HepG2 (cell line): ENCODE results near the gene KRT79.

Experiments
- ATF6 ChIP-seq: sonication (generic); formaldehyde crosslinking; conservative IDR thresholded peaks from 2 replicates; pipeline ENCODE4 v1.4.0; 2020; ENCODE audit warnings: missing genetic modification reagents
- JUND ChIP-seq: sonication (generic); formaldehyde crosslinking; IDR thresholded peaks from 2 replicates; pipeline ENCODE4 v1.8.0; 2022; ENCODE audit warnings: mild to moderate bottlenecking, missing genetic modification reagents
- LBX2 ChIP-seq: sonication (generic); formaldehyde crosslinking; IDR thresholded peaks from 2 replicates; pipeline ENCODE4 v1.5.0; 2020; ENCODE audit warnings: missing genetic modification reagents, mild to moderate bottlenecking, borderline replicate concordance
- NCOA2 ChIP-seq: sonication (generic); formaldehyde crosslinking; IDR thresholded peaks from 2 replicates; pipeline ENCODE4 v1.8.0; 2022; ENCODE audit warnings: inconsistent platforms
- NFE2L2 ChIP-seq: fragments of 150-350 bp; IDR thresholded peaks from 2 replicates; pipeline ENCODE4 v1.6.1; 2014; ENCODE audit warnings: low read length
- SMYD3 ChIP-seq: sonication (generic); formaldehyde crosslinking; IDR thresholded peaks from 2 replicates; pipeline ENCODE4 v1.8.1; 2023; ENCODE audit warnings: mild to moderate bottlenecking, missing genetic modification reagents
- ZBTB21 ChIP-seq: sonication (generic); formaldehyde crosslinking; IDR thresholded peaks from 2 replicates; pipeline ENCODE4 v1.4.0; 2020; ENCODE audit warnings: missing genetic modification reagents
- ZNF350 ChIP-seq: sonication (generic); formaldehyde crosslinking; IDR thresholded peaks from 2 replicates; pipeline ENCODE4 v1.4.0; 2020; ENCODE audit warnings: mild to moderate bottlenecking, low read depth, missing genetic modification reagents, borderline replicate concordance
- ZNF570 ChIP-seq: sonication (generic); formaldehyde crosslinking; IDR thresholded peaks from 2 replicates; pipeline ENCODE4 v1.4.0; 2020; ENCODE audit warnings: mild to moderate bottlenecking, missing genetic modification reagents, borderline replicate concordance
- ZNF747 ChIP-seq: sonication (generic); formaldehyde crosslinking; IDR thresholded peaks from 2 replicates; pipeline ENCODE4 v1.8.1; 2023; ENCODE audit warnings: missing genetic modification reagents, mild to moderate bottlenecking, borderline replicate concordance
- ZNF878 ChIP-seq: sonication (generic); formaldehyde crosslinking; IDR thresholded peaks from 2 replicates; pipeline ENCODE4 v1.8.1; 2023; ENCODE audit warnings: mild to moderate bottlenecking, missing genetic modification reagents, moderate library complexity

- TF ChIP-seq LBX2 (0 out of 2 replicates have a peak, but pooled peaks have one; percentile 47), NFE2L2 (no peak), ZBTB21 (no peak), NCOA2 (CRISPR knock-in tag) (no peak), ATF6 (CRISPR knock-in tag) (no peak), ZNF350 (CRISPR knock-in tag) (no peak), SMYD3 (CRISPR knock-in tag) (no peak), ZNF570 (no peak), ZNF878 (CRISPR knock-in tag) (no peak), ZNF747 (CRISPR knock-in tag) (peak; percentile 26; the same call in 1 of the 2 replicates), JUND (CRISPR knock-in tag) (no peak)
These were observed 45.6 kb upstream of the KRT79 start for GRCh38 chr12:52879394-52880351.
